Stimulated activated CD4-positive, alpha-beta T cell treated with anti-CD3 and anti-CD28 coated beads, Interleukin-2, amount 100 ng/mL, for 4 hours (primary cell): ENCODE measurements around the gene GSTT2B.
"Not testable (repeated sequence)": the region's sequence is repeated elsewhere in the genome, so short reads cannot be mapped to it uniquely, and the experiment has no call there.

Experiments used
- DNase-seq: peaks from one replicate; pipeline ENCODE4 v3.0.0-alpha.2; 2020; ENCODE audit warnings: low read depth

Gene GSTT2B

DNA sequence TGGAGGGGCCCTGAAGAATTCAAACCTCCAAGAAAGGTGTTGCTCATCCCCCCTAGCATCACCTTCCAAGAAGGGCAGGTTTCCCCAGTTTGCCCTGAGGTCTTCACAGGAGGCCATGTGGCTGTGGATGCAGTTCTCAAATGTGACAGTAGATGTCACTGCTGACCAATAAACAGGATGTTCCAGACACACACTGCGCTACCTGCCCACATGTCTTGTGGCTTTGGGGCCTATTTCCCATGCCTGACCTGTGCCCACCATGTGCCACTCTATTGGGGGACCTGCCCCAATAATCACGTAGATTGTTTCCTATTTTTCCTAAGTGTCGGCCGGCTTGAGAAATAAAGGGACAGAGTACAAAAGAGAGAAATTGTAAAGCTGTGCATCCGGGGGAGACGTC, 23.4 kb upstream of the GSTT2B start:
- peak; percentile 5 for DNase-seq

DNA sequence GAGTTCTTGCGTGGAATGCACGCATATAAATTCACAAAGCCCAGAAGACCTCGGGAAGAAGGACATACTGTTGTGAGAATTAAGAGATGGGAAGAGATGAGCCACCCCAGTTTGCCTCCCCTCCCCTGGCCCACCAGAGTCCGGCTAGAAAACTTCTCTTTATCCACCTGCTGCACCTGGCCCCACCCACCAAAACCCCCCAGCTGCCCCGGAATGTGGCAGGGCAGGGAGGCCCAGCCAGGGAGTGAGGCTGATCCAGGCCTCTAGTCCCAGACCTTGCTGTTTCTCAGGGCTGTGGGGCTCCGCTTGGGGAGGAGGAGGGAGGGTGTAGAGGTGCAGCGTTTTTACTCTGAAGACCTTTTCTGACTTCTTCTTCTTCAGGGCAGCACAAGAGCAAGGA, 19.6 kb upstream of the GSTT2B start:
- not testable (repeated sequence) for DNase-seq

- not testable (repeated sequence) for DNase-seq
Measured at GRCh38 chr22:23979557-23980240, 18.7 kb upstream of the GSTT2B start, which contains the start of gene GSTT2. TSS of gene GSTT2 (plus strand) at chr22:23980134.

DNA sequence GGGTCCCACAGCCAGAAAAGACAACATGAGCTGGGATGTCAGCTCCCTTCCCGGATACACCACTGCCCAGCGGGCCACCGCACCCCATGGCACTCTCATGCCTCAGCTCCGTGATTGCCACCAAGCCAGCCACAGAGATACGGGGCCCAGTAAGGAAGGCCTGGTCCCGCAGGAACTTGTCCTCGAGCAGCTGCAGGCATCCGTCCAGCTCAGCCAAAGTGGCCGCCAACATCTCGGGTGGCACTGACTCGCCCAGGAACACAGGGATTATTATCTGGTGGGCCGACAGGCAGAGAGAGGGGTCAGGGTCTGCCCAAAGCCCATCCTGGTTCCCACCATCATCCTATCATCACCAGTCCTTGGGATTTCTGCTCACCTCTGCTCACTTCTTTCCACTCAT, 16.3 kb upstream of the GSTT2B start:
- not testable (repeated sequence) for DNase-seq

DNA sequence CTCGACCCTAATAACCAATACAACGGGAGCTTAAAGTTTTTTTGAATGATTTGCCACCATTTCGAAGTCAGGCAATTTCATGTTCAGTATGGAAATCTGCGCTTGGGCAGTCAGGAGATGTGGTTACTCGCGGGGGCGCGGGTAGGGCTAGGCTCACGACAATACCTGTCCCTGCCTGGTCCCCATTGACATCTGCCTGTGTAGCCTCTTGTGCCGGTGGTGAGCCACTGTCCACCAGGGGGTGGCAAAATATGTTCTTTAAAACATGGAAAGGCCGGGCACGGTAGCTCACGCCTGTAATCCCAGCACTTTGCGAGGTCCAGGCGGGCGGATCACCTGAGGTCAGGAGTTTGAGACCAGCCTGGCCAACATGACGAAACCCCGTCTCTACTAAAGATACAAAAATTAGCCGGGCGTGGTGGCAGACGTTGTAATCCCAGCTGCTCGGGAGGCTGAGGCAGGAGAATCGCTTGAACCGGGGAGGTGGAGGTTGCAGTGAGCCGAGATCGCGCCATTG, 13.9 kb upstream of the GSTT2B start:
- DNase-seq = not testable (repeated sequence)

DNA sequence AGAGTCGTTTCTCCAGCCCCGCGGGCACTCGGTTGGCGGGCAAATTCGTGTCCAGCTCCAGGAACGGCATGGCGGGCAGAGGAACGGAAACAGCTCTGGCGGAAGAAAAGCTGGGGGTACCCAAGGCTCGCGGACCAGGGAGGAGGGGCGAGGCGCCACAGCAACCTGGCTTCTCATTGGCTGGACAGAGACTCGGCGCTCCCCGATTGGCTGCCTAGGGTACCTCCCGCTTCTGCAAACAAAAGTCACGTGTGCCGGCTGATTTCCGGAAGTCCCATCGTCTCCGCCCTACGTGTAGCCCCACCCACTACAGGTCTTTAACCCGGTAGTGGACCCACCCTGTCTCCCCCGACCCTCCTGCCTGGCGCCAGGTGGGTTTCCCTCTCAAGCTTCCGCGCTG, 13.3 kb upstream of the GSTT2B start, which contains the start of gene DDT:
TSS of gene DDT (minus strand) at position 97 of the 400 bp plus-strand sequence. CDS start at position 70, 27 bp downstream.
- not testable (repeated sequence) for DNase-seq

- DNase-seq = not testable (repeated sequence)
Measured at GRCh38 chr22:23971927-23972326, 10.9 kb upstream of the GSTT2B start.

DNA sequence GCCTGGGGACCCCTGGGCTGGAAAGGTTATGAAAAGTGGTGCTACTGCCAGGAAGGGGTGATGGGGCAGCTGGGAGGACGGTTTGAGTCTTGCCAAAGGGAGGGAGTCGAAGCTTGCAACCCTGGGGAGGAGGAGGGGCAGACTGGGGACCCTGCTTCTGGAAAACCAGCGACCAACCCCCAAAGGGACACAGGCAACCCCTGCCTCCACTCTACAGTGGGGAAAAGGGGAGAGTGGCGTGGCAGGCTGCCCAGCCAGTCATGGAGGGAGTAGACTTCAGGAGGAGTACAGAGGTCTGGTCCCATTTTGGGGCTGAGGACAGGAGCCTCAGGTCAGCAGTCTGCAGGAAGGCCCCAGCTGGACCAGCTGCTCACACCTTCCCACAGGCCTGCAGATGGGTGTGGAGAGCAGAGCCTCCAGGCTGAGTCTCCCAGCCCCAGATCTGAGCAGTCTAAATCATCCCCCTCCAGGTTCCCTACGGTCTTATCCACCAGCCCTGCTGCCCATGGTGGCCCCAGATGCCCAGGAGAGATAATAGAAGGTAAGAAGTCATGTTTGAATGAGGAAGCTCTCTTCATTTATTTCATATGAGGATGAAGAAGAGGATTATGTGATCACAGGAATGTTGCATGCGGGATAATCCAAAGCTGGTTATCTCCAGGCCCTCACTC, 10.0 kb upstream of the GSTT2B start:
- no peak for DNase-seq

DNA sequence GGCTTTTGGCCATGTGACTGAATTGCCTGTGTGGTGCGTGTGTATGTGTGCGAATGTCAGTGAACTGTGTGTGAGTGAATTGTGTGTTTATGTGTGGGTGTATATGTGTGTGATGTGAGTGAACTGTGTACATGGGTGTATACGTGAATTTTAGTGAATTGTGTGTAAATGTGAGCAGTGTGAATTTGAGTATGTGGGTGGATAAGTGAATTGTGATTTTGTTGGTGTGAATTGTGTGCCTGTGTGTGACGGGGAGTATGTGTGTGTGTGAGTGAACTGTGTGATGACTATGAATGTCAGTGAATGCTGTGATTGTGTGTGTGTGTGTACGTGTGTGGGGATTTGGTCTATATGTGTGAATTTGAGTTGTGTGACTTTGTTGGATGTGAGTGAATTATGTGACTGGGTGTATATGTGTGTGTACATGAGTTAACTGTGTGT, 9.2 kb upstream of the GSTT2B start:
- DNase-seq = no peak

- no peak for DNase-seq
Measured at GRCh38 chr22:23969071-23969470, 8.1 kb upstream of the GSTT2B start.

- DNase-seq = not testable (repeated sequence)
Measured at GRCh38 chr22:23966568-23966967, 5.6 kb upstream of the GSTT2B start, which contains the start of gene DDTL. TSS of gene DDTL (plus strand) at chr22:23966888. CDS start at chr22:23966915, 27 bp downstream.

DNA sequence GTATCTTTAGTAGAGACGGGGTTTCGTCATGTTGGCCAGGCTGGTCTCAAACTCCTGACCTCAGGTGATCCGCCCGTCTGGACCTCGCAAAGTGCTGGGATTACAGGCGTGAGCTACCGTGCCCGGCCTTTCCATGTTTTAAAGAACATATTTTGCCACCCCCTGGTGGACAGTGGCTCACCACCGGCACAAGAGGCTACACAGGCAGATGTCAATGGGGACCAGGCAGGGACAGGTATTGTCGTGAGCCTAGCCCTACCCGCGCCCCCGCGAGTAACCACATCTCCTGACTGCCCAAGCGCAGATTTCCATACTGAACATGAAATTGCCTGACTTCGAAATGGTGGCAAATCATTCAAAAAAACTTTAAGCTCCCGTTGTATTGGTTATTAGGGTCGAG, 5.1 kb upstream of the GSTT2B start:
- DNase-seq = not testable (repeated sequence)

DNA sequence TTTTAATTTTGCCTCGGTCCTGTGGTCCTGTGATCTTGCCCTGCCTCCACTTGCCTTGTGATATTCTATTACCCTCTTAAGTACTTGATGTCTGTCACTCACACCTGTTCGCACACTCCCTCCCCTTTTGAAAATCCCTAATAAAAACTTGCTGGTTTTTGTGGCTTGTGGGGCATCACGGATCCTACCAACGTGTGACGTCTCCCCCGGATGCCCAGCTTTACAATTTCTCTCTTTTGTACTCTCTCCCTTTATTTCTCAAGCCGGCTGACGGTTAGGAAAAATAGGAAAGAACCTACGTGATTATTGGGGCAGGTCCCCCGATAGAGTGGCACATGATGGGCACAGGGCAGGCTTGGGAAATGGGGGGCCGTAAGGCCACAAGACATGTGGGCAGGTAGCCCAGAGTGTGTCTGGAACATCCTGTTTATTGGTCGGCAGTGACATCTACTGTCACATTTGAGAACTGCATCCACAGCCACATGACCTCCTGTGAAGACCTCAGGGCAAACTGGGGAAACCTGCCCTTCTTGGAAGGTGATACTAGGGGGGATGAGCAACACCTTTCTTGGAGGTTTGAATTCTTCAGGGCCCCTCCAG, 4.6 kb downstream of the GSTT2B start:
- peak; percentile 74 for DNase-seq

GRCh38 chr22:23955886-23956285, 5.1 kb downstream of the GSTT2B start:
- DNase-seq = not testable (repeated sequence)

GRCh38 chr22:23954991-23955305, 6.0 kb downstream of the GSTT2B start:
- not testable (repeated sequence) for DNase-seq

- DNase-seq = not testable (repeated sequence)
Measured at GRCh38 chr22:23954193-23954990, 6.6 kb downstream of the GSTT2B start.

GRCh38 chr22:23953485-23953884, 7.5 kb downstream of the GSTT2B start:
- not testable (repeated sequence) for DNase-seq

GRCh38 chr22:23952794-23953405, 8.1 kb downstream of the GSTT2B start:
- DNase-seq = not testable (repeated sequence)

- DNase-seq = not testable (repeated sequence)
Measured at GRCh38 chr22:23951383-23951782, 9.6 kb downstream of the GSTT2B start.

- not testable (repeated sequence) for DNase-seq
Measured at GRCh38 chr22:23949764-23950163, 11.2 kb downstream of the GSTT2B start.

DNA sequence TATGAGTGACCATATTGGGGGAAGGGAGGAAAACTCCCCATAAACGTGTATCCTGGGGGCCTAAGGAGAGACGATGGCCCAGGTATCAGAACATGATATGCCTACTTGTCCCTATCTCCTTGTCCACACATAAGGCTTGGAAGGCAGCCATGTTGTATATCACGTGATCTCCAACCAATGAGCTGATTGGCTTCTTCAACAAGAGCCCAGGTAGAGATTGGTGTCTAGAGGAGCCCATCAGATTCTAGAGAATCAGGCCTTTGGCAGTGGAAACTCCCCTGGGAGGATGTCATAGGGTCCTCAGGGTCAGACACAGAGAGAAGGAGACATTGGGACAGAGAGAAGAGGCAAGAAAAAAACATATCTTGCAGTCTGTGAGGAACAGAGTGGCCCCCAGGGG, 13.6 kb downstream of the GSTT2B start:
- DNase-seq = not testable (repeated sequence)
